Activated CD4-positive, alpha-beta T cell treated with anti-CD3 and anti-CD28 coated beads, Interleukin-2, amount 10 ng/mL, durations not matched to agents 7 days and 5 days (primary cell): ENCODE data around the gene MAMLD1. TPM values are rescaled to one million over a fixed set of nuclear protein-coding genes. Genes with fewer than 3 reads are reported as not detected.

ENCODE experiments used
- CTCF ChIA-PET: fragments of 350-600 bp; sonication (Branson Sonifier 250); formaldehyde crosslinking; loops from one replicate; lab custom pipeline; 2021; ENCODE audit warnings: antibody characterized with exemption; lab: Charles Lee
- POLR2A ChIA-PET: fragments of 350-600 bp; sonication (Branson Sonifier 250); formaldehyde crosslinking; loops from one replicate; lab custom pipeline; 2021; ENCODE audit warnings: antibody characterized with exemption; lab: Charles Lee
- DNase-seq: peaks from one replicate; pipeline ENCODE4 v3.0.0-alpha.2; 2020
- H3K27ac Mint-ChIP-seq: one replicate; pipeline ENCODE4 v1.8.0; 2021; ENCODE audit warnings: mild to moderate bottlenecking, moderate library complexity, mixed read lengths
- H3K27me3 Mint-ChIP-seq: one replicate; pipeline ENCODE4 v1.8.0; 2021; ENCODE audit warnings: mixed read lengths
- H3K36me3 Mint-ChIP-seq: one replicate; pipeline ENCODE4 v1.8.0; 2021; ENCODE audit warnings: low read depth, mixed read lengths
- H3K4me1 Mint-ChIP-seq: one replicate; pipeline ENCODE4 v1.8.0; 2021; ENCODE audit warnings: mixed read lengths
- H3K4me3 Mint-ChIP-seq: one replicate; pipeline ENCODE4 v1.8.0; 2021; ENCODE audit warnings: mild to moderate bottlenecking, moderate library complexity, mixed read lengths
- H3K9me3 Mint-ChIP-seq: one replicate; pipeline ENCODE4 v1.8.0; 2021; ENCODE audit warnings: mixed read lengths
- total RNA-seq, 2 experiments: library from RNA; stranded (reverse); gene quantifications; one replicate each; pipeline ENCODE4 v1.2.3, GENCODE V29; 2021

Gene MAMLD1
- total RNA-seq, 2 experiments from 2014 or later, result 2.4 to 3.4 TPM

DNA sequence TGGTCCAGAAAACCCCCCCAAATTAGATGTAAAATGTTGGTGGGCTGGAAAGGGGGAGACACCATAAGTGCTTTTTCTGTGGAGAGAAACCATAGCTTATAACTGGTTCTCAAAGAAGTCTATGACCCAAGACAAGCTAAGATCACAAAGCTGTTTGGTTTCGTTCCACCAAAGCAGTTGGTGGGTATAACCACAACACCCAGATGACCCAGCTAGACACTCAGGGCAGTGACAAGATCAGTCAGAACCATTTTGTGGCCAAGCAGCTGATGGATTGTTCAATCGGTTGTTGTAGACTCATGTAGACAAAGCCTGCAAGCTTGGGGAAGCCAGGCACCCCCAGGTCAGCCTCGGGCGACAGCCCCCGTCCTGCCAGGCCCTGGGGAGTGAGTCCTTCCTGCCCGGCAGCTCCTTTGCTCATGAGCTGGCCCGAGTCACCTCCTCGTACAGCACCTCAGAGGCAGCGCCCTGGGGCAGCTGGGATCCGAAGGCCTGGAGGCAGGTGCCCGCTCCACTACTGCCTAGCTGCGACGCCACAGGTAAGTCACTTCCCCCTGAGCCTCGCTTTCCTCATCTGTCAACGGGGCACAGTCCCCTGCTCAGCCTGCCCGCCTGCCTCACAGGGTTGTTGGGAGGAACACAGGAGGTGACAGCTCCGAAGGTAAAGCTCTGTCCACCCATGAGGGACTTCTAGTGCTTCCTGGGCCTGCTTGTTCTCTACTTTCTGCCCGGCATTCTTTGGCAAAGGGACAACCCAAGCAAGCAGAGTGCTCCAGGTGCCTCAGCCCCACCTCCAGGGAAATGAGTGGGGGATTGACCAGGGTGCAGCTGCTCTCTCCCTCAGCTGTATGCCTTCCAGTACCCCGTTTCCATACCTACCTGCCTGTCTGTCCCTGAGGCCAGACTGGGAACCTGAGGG is 140.1 kb downstream of the MAMLD1 start:
- no peak for DNase-seq
- Mint-ChIP-seq H3K4me1 (peaks cover 8% of the 10 kb centered on the region), H3K27me3 (no peaks in the 10 kb centered on the region), H3K4me3 (no peak overlapping the region), H3K36me3 (no peaks in the 10 kb centered on the region), H3K27ac (no peak overlapping the region), H3K9me3 (no peaks in the 10 kb centered on the region)
- POLR2A ChIA-PET, result no interaction called here
- CTCF ChIA-PET, result interaction anchor here (0.9 to 1.9 kb wide), 4 partner anchors 8 to 107 kb away, joined by 3 to 7 read pairs (median 4); no protein-coding TSS in a partner anchor

DNA sequence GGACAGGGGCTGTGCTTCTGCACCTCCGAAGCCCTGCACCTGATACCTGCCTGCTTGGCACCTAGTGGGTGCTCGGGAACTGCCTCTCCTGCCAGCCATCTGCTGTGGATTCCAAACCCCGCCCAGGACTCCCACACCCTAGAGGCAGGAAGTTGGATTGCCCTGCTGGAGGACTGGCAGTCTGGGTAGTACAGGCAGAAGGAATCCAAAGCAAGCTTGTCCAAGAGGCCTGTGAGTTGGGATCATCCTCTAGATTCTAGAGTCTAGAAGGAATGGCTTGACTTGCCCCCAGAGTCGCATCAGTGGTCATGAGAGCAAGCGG is 140.7 kb downstream of the MAMLD1 start:
- peaks cover 8% of the 10 kb centered on the region for H3K4me1 Mint-ChIP-seq
- no peaks in the 10 kb centered on the region for H3K36me3 Mint-ChIP-seq
- H3K27me3 Mint-ChIP-seq, result no peaks in the 10 kb centered on the region
- DNase-seq, result no peak
- H3K4me3 Mint-ChIP-seq, result no peak overlapping the region
- H3K9me3 Mint-ChIP-seq, result no peaks in the 10 kb centered on the region
- ChIA-PET CTCF (interaction anchor here (1.5 kb wide), 1 partner anchor 36 kb away, joined by 5 read pairs; no protein-coding TSS in a partner anchor), POLR2A (no interaction called here)
- no peak overlapping the region for H3K27ac Mint-ChIP-seq

DNA sequence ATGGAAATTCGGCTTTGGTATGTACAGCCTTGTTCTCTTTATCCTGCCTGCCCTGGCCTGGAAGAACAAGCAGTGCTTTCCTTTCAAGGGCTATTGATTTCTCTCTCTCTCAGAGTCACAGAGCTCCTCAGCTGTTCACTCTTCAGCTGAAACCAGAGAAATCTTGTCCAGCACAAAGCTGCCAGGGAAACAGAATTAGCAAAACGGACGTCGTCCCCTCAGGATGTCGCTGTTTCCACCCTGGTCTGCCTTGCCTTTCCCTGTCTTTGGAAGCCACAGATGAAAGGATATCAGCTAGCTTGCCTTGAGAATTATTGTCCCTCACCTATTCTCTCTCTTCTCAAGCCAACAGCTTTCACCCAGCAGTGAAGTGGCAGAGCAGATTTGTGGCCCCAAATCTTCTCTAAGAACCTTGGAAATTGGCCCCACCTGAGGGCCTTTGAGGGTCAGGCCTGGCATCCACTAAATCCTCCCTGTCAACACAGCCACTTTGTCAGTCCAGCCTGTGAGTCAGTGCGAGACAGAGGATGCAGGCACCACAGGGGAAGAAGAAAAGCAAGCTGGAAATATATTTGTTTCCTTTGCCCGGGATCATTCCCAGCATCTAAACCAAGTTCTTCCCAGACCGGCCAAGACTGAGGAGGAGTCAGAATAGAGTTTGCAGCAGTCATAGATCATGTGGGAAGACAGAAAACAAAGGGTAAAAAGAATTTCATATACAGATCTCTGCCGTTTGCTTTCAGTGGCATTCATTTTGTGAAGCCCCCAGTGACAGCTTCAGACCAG is 141.5 kb downstream of the MAMLD1 start:
- Mint-ChIP-seq H3K9me3 (no peaks in the 10 kb centered on the region), H3K27ac (no peak overlapping the region), H3K27me3 (no peaks in the 10 kb centered on the region), H3K36me3 (no peaks in the 10 kb centered on the region), H3K4me1 (peaks cover 8% of the 10 kb centered on the region), H3K4me3 (no peak overlapping the region)
- ChIA-PET CTCF (no interaction called here), POLR2A (no interaction called here)
- DNase-seq, result no peak

DNA sequence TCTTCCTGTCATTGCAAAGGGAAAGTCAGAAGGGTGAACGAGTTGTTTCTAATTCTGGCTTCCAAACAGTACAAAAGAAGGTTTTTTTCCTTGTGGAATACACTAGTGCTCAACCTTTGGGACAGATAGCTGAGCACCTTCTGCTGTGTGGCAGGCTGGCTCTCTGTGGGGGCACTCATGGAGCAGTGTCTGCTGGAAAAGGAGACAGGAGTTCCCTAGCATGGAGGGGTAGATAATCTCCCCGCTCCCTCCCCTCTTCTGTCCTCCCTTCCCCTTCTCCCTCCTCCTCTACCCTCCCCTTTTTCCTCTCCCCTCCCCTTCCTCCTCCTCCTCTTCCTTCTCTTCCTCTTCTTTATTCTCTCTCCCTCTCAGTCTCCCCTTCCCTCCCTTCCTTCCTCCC is 142.9 kb downstream of the MAMLD1 start:
- no peak for DNase-seq
- Mint-ChIP-seq H3K27me3 (no peaks in the 10 kb centered on the region), H3K4me3 (no peak overlapping the region), H3K9me3 (no peaks in the 10 kb centered on the region), H3K36me3 (no peaks in the 10 kb centered on the region), H3K4me1 (peaks cover 8% of the 10 kb centered on the region), H3K27ac (no peak overlapping the region)
- ChIA-PET CTCF (no interaction called here), POLR2A (no interaction called here)

DNA sequence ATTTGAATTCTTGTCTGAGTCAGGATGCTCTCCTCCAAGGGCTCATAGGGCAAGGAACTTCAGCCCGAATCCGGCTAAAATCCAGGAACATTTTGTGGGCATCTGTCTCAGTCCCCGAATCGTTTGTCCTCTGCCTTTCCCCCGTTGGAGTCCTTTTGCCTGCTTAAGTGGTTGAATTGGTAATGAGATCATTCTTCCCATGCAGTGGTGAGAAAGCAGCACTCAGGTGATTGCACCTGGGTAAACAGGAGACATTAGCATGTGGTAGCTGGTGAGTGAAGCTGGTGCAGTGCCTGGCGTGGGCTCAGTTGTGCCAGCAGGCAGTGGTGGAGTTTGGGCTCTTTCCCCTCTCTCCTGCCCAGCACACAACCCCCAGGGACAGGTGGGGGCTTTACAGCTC is 143.4 kb downstream of the MAMLD1 start:
- no peak for DNase-seq
- Mint-ChIP-seq H3K27me3 (no peaks in the 10 kb centered on the region), H3K9me3 (no peaks in the 10 kb centered on the region), H3K27ac (no peak overlapping the region), H3K4me3 (no peak overlapping the region), H3K36me3 (no peaks in the 10 kb centered on the region), H3K4me1 (peaks cover 8% of the 10 kb centered on the region)
- ChIA-PET POLR2A (no interaction called here), CTCF (interaction anchor here (1.9 kb wide), 1 partner anchor 12 kb away, joined by 5 read pairs; no protein-coding TSS in a partner anchor)

DNA sequence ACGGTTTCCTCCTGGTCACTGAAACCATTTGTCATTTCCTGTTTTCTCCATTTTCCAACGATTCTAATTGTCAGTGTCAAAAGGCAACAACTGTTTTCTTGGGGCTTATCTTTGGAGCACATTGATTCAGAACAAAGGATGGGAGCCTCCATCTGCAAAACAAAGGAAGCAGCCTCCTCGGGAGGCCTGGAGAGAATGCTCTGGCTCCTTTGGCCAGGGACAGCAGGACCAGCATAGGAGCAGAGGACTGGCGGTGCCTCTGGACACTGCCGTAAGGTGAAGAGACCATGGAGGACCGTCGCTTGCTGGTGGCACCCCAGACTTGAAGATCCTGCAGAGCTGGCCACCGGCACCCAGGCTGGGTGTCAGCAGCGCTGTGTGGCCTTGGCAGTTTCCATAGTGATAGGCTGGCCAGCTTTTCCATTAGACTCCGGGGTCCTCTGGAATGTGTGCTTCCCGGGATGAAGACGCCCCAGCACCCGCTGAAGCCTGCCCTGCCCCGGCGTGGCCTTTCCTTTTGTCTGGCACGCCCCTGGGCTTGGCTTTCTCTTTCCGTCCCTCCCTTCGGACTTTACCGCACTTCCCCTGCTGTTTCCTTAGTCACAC is 144.2 kb downstream of the MAMLD1 start:
- H3K9me3 Mint-ChIP-seq, result no peaks in the 10 kb centered on the region
- H3K4me3 Mint-ChIP-seq, result no peak overlapping the region
- DNase-seq, result no peak
- peaks cover 8% of the 10 kb centered on the region for H3K4me1 Mint-ChIP-seq
- no peaks in the 10 kb centered on the region for H3K27me3 Mint-ChIP-seq
- ChIA-PET CTCF (interaction anchor here (1.9 kb wide), 1 partner anchor 12 kb away, joined by 5 read pairs; no protein-coding TSS in a partner anchor), POLR2A (no interaction called here)
- no peak overlapping the region for H3K27ac Mint-ChIP-seq
- H3K36me3 Mint-ChIP-seq, result no peaks in the 10 kb centered on the region

DNA sequence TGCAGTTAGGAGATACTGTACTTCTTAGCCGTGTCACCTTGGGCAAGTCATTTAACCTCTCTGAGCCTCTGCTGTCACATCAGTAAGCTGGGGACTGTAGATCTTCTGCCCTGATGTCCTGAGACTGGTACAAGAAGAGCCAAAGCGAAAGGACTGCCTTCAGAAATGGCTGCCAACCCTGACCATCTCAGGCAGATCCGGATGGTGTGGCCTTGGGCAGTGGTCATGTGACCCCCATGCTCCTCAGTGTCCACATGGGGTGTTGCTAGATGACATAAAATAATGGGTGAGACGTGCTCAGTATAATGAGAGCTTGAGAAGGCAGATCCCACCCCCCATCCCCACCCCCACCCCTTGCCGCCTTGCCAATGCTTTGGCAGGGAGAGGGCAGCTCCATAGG is 144.9 kb downstream of the MAMLD1 start:
- Mint-ChIP-seq H3K4me3 (no peak overlapping the region), H3K36me3 (no peaks in the 10 kb centered on the region), H3K27me3 (no peaks in the 10 kb centered on the region), H3K4me1 (peaks cover 8% of the 10 kb centered on the region), H3K9me3 (no peaks in the 10 kb centered on the region), H3K27ac (no peak overlapping the region)
- CTCF ChIA-PET, result interaction anchor here (1.9 kb wide), 1 partner anchor 11 kb away, joined by 5 read pairs; no protein-coding TSS in a partner anchor
- no peak for DNase-seq
- POLR2A ChIA-PET, result no interaction called here

DNA sequence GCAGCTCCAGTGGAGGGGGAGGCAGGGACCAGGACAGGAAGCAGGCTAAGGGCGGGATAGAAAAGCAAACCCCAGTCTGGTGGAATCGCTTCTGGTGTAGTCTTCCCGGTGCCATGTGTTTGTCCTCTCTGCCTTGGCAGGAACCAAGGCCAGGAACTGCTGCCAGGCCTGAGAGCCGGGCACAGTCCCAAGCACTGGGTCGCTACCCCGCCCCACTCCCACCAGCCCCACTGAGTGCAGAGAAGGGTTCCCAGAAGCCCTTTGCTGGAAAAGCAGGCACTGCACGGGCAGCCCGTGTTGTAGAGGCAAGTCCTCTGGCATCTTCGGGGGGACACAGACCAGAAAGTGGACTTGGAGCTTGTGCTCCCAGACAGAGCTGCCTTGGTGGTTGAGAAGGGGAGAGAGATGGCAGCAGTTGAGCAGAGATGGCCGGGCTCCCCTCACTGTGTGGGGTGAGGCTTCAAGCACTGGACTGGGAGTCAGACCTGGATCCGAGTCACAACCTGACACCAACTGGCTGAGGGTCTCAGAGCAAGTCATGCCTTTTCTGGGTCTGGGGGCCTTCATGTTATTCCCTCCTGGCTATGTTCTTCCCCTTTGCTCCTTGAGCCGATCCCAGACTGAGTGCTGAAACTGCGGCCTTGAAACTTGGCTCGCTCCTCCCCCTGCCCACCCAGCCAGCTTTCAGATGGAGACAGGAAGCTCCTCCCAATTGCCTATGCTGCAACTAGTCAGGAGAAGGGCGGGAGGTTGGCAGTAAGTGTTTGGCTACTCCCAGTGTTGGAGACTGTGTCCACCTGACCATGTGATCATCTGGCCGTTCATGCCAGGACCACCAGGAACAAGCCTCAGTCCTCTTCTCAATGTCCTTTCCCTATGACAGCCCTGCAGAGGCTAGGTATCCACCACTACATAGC is 145.6 kb downstream of the MAMLD1 start:
- Mint-ChIP-seq H3K4me3 (no peak overlapping the region), H3K9me3 (no peaks in the 10 kb centered on the region), H3K27ac (no peak overlapping the region), H3K36me3 (no peaks in the 10 kb centered on the region), H3K4me1 (peaks cover 8% of the 10 kb centered on the region), H3K27me3 (no peaks in the 10 kb centered on the region)
- ChIA-PET CTCF (interaction anchor here (1.9 kb wide), 1 partner anchor 10 kb away, joined by 5 read pairs; no protein-coding TSS in a partner anchor), POLR2A (no interaction called here)
- DNase-seq, result no peak

DNA sequence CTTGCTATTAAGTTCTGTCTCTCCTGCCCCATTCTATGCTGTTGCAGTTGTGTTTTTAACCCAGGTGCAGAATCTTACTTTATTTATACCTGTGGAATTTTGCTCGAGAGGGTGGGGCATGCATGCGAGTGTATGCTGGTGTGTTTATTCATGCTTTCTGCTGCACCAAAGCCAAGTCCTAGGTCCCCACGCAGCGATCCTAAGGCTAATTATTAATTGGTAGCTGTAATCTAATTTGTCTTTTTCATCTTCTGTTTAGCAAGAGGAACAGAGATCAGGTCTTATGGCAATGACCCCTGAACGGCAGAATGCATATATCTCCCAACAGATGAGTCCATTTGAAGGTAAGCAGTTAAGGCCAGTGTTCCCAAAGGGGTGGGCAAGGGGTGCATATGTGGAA is 146.6 kb downstream of the MAMLD1 start:
- ChIA-PET POLR2A (no interaction called here), CTCF (no interaction called here)
- Mint-ChIP-seq H3K36me3 (no peaks in the 10 kb centered on the region), H3K27ac (no peak overlapping the region), H3K27me3 (no peaks in the 10 kb centered on the region), H3K9me3 (no peaks in the 10 kb centered on the region), H3K4me3 (no peak overlapping the region), H3K4me1 (peaks cover 8% of the 10 kb centered on the region)
- DNase-seq, result no peak

DNA sequence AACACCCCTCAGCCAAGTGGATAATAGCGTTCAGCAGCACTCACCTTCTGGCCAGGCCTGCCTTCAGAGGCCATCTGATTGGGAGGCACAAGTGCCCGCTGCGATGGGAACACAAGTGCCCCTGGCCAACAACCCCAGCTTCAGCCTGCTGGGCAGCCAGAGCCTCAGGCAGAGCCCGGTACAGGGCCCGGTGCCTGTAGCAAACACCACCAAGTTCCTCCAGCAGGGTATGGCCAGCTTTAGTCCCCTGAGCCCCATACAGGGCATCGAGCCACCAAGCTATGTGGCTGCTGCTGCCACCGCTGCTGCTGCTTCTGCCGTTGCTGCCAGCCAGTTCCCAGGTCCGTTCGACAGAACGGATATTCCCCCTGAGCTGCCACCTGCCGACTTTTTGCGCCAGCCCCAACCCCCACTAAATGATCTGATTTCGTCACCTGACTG is 149.4 kb downstream of the MAMLD1 start:
- POLR2A ChIA-PET, result no interaction called here

DNA sequence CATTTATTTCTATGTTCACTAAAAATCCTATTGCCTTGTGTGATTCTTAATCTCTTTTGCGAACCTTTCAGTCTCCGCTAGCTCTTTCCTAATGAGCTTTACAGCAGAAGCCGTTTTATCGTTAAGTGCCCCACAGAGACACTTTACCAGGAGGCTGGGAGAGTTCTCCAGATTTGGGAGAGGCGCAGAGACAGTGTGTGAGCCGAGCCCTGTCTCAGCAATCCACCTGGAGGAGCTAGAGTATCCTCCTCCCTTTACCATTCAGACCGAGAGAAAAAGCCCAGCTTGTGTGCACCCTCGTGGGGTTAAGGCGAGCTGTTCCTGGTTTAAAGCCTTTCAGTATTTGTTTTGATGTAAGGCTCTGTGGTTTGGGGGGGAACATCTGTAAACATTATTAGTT is 150.4 kb downstream of the MAMLD1 start:
- DNase-seq, result no peak
- Mint-ChIP-seq H3K27me3 (no peaks in the 10 kb centered on the region), H3K4me3 (no peak overlapping the region), H3K4me1 (no peaks in the 10 kb centered on the region), H3K9me3 (no peaks in the 10 kb centered on the region), H3K36me3 (no peaks in the 10 kb centered on the region), H3K27ac (no peak overlapping the region)
- ChIA-PET POLR2A (no interaction called here), CTCF (interaction anchor here (1.3 to 1.6 kb wide), 2 partner anchors 11 to 19 kb away, joined by 3 read pairs; no protein-coding TSS in a partner anchor)

More for the DNA sequence above, 149.4 kb downstream of the MAMLD1 start:
- Mint-ChIP-seq H3K9me3 (no peaks in the 10 kb centered on the region), H3K4me3 (no peak overlapping the region), H3K27ac (no peak overlapping the region), H3K4me1 (peaks cover 2% of the 10 kb centered on the region), H3K27me3 (no peaks in the 10 kb centered on the region), H3K36me3 (no peaks in the 10 kb centered on the region)
- CTCF ChIA-PET, result interaction anchor here (1.3 to 1.9 kb wide), 3 partner anchors 10 to 18 kb away, joined by 3 to 7 read pairs (median 3); no protein-coding TSS in a partner anchor
- DNase-seq, result no peak

DNA sequence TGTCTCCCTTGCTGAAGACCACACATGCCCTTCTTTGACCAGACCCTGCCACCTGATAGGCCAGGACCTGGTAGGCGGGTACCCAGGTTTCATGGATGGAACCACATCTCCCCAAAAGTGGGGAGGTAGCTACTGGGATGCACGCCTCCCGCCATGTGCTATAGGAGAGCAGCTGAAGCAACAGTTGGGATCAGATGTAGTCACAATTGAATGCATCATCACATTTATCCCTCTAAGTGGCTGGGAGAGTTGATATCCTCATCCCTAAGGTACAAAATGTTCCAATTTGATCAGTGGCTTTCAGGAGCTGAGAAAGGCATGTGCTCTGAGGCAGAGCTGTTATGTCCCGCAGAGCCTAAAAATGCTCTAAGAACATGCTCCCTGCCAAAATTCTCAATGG is 151.3 kb downstream of the MAMLD1 start:
- no peaks in the 10 kb centered on the region for H3K27me3 Mint-ChIP-seq
- H3K27ac Mint-ChIP-seq, result no peak overlapping the region
- DNase-seq, result no peak
- no peak overlapping the region for H3K4me3 Mint-ChIP-seq
- no peaks in the 10 kb centered on the region for H3K4me1 Mint-ChIP-seq
- ChIA-PET POLR2A (no interaction called here), CTCF (interaction anchor here (1.1 kb wide), 1 partner anchor 27 kb away, joined by 3 read pairs; no protein-coding TSS in a partner anchor)
- H3K9me3 Mint-ChIP-seq, result no peaks in the 10 kb centered on the region
- H3K36me3 Mint-ChIP-seq, result no peaks in the 10 kb centered on the region
